COLO668 (cell line): ENCODE data around the gene SLC7A6.

Experiments
- DNase-seq: peaks from one replicate; lab custom pipeline; 2025; ENCODE audit not compliant: unreplicated experiment; lab: John Stamatoyannopoulos, UW

Gene SLC7A6

DNA sequence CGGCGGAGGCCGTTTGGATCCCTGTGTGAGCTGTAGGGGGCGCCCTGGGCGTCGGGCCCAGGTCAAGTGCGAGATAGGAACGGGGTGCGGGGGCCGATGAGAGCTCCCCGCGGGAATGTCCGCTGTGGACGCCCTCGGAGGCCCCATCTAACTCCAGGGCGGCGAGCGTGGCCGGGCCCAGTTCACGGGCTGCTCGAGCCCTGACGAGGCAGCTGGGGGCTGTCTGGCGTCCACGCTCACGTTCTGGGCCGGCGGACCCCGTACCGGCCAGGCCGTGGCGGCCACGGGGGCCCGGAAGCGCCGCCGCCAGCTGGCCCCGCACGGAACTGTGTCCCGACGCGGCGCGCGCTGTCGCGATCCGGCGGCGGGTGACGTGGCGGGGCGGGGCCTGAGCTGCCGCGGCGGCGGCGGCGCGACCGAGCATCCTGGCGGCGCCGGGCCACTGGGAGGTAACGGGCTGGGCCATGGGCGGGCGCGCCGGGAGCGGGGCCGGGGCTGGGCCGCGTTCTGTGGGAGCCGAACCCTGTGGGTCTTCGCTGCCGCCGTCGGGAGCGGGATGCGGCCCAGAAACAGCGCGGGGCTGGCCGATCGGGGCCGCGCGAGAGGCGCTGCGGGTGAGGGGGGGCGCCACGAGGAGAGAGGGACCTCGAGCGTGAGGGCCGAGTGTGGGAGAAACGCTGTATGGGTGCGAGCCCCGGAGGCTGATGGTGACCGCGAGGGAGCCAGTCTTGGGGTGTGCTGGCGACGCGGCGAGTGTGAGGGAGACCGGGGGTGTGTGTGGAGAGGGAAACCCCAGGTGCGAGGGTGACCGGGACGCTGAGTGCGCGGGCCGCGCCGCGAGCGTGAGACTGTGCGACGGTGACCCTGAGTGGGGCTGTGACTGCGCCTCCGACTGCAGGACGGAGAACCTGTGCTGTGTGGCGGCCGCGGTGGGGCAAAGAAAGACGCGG lies at the start of gene SLC7A6:
TSS of gene SLC7A6 (plus strand) at position 399 of the 950 bp plus-strand sequence. CDS start 10,201 bp downstream, outside the sequence.
- peak; percentile 80 for DNase-seq

DNA sequence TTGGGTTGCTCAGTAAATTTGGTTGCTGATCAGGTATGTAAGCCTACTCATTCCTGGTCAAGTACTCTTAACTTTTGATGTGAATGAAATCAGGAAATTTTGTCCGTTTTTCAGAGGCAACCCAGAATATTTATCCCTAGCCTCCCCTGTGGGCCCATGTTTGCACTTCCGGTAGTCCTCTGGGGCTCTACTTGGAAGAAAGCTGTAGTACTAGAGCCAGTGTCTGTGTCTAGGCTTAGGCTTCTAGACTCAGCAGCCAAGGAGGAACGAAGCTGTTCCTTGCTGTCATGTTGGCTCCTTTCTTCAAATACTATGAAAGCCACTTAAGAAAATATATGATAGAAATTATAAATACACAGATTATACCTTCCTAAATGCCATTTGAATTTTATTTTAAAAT lies 49.6 kb upstream of the SLC7A6 start:
- DNase-seq = no peak

DNA sequence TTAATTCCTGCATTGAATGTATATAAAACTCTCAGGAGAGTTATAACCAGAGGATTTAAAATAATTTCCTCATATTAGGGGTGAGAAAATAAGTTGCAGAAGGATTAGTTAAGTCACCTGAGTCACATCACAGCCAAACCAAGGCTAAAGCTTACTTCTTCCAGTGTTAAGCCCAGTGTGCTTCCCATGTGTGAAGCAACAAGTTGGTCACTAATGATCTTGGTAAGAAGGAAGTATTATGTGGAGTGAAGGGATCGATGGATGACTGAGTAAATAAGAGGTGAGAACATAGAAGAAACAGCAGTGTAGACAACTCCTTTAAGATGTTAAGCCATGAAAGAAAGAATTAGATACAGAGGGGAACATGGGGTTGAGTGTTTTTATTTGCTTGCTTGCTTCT lies 49.0 kb upstream of the SLC7A6 start:
- no peak for DNase-seq

DNA sequence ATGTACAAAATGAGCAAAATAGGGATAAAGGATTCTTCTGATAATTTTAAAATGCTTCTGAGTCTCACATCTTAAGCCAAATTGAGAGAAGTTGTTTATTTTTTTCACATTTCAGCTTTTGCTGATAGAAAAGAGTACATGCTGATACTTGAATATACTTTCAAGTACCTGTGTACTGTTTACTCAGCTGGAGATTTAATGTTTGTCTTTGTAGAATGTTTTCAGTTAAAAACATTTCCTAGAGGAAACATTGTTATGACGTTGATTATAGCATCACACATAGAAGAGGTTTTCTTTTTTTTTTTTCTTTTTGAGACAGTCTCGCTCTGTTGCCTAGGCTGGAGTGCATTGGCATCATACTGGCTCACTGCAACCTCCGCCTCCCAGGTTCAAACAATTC lies 48.1 kb upstream of the SLC7A6 start:
- no peak for DNase-seq

DNA sequence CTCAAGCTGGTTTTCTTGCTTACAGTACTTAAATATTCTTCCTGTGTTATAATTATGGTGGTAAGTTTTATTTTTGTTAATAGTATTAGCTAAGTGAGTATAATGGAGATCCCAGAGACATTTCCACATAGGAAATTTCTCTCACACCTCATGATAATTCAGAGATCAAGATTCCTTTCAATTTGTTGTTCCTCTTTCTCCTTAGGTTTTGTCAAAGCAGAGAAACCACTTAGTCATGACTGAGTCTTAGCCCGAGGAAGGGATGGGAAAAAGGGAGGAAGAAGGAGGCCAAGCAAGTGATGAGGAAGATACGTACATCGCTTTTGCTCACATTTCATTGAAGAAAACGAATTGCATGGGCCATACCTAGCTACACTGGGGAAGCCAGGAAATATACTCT lies 46.8 kb upstream of the SLC7A6 start:
- DNase-seq = no peak

DNA sequence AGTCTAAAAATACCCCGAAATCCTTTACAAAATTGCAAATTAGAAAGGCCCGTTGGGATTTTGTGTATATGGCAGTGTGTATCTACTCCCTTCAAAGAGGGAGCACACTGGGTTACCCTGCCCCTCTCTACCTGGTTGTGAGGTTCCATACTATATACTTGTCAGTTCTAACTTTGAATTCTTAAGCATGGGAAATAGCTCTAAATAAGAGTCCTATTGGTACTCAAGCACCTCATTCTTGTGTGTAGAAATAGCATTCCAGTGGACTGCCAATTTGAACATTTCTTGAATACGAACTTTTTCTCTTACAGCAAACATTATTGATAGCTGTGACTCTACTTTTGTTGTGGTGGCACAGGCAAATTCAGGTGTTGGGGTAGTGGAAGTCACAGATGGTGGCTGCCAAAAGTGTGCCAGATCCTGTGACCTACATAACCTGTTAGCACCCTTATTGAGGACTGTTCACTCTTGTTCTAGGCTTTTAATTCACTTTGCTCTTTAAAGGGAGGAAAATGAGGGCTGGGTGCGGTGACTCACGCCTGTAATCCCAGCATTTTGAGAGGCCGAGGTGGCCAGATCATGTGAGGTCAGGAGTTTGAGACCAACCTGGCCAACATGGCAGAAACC lies 44.5 kb upstream of the SLC7A6 start:
- DNase-seq = no peak

DNA sequence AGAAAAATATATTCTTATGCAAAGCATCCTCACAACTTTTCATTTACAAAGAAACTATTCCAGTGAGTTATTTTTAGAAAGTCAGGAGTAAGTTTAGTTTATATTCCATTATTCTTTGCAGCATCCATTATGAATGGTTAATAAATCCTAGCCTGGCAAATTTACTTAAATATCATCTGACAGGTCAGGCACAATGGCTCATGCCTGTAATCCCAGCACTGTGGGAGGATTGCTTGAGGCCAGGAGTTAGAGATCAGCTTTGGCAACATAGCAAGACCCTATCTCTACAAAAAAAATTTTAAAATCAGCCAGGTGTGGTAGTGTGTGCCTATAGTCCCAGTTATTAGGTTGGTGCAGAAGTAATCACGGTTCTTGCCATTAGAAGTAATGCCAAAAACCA lies 41.3 kb upstream of the SLC7A6 start:
- DNase-seq = no peak

DNA sequence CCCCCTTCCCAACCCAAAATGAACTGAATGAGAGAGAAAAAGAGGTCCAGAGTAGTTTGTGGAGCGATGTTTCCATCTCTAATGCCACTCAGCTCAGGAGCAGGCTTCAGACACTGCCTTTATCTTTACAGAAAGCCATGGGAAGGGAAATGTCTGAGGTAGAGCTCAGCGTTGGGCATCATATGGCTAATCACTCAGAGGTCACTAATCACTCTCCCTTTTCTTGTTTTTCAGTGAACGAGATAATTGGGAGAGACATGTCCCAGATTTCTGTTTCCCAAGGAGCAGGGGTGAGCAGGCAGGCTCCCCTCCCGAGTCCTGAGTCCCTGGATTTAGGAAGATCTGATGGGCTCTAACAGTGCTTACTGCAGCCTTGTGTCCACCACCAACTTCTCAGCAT lies 38.2 kb upstream of the SLC7A6 start:
- no peak for DNase-seq

DNA sequence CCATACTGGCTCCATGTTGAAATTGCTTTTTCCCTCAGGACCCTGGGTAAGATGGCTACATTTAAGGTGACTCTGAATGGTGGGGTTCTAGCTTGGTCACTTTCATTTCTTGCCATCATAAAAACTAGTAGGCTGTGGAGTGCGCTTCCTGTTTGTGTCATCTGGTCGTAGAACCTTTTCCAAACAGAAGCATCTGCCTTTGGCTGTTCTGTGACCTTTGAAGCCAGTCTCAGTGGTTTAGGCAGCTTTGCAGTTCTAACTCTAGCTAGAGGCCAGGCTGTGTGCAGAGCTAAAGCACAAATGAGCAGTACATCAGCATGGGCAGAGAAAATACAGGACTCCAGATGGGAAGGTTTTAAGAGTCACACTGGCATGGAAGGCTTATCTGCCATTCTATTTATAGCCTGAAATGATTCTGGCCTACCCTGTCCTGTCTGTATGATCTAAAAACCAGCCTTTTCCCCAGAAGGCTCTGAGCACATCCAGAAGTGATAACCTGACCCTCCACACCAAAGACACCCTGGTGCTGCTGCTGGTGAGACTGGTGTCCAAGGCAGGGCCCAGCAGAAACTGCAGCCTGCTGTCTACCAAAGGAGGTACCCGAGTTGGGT lies 37.0 kb upstream of the SLC7A6 start:
- peak; percentile 14 for DNase-seq

DNA sequence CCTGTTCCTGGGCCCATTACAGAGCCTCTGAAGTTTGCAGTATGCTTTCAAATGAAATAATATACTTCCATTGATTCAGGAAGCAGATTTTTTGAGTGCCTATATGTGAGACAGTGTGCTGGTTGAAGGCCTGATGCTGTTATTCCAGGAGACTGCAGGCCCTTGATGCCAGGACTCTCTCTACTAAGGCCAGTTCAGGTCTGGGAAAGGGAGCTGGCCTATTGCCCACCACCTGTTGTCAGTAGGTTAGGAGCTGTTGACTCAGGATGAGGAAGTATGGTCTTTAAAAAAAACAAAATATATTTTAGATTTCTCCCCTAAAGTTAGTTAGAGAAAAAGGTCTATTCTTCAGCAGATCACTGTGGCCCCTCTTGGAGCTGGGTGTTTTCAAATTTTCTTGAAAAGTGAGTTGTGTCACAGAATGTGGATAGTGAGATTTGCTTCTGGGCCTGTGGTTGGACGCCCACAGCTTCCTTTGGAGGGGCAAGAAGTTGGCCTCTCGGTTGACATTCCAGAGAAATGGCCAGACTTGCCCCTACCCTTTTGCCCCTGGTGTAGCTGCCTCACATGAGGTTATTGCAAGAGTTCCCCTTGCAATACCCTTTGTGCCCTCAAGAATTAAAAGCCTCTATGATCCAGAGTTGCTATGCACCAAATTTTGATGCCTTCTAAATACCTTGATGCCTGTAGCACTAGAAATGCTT lies 36.3 kb upstream of the SLC7A6 start:
- peak; percentile 10 for DNase-seq

DNA sequence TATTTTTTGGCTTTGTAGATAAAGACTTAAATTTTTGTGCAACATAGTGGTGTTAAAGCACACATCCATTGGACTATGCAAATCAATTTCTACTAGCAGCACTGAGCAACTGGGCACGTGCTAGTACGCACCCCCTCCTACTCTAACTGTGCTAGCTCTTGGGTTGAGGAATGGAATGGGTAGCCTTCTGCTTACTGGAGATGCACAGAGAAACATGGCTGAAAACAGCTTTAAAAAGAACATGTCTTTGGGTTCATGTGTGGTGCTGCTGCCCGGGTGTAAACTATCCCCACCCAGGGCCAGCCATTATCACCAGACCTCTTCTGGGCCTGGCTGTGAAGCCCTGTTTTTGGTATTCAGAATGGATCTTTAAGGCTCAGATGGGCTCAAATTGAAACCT lies 35.7 kb upstream of the SLC7A6 start:
- DNase-seq = no peak

DNA sequence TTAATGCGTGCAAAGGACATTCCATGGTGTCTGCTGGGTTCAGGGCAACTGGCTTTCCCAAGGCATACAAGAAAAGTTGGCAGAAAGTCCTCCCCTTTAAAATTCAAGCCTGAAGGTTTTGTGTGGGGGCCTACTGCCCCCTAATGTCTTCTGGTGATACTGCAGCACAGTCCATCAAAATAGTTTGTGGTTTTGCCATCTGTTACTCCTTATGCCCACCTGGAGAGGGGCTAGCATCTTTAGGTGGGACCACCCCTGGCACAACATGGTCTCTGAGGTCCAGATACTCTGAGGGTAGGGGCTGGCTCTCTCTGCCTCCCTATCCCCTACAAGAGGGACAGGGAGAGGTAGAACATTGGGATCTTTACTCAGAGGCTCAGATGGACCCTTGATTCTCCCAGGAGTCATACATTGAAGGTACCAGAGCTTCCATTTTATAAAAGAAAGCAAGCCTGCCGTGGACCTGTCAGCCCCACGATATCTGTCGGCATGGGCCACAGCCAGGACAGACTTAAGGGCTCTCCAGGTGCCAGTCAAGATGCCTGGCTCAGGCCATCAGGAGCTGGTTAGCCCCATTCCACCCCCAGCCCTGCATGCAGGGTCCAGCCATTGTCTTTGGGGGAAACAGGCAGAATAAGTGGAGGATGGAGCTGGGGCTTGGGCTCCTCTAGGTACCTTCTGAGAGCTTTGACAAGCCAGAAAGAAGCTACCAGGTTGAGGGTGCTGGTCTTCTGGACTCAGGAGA lies 34.7 kb upstream of the SLC7A6 start:
- DNase-seq = peak; percentile 28

DNA sequence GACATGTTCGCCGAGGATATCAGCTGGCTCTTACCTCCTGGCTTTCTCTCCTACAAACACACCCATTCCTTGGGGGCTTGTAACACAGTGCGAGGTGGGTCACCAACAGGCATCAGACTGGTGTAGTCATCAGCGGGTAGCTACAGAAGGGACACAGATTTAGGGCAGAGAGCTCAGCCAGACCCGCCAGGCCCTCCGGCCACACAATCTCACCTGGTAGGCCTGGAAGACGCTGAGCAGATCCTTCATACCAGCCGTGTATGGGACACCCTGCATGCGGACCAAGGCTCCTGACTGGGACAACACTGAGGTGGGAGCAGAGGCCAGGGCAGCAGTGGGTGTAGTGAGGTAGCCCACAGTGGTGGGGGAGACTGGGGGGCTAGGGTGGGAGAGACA lies 34.2 kb upstream of the SLC7A6 start:
- DNase-seq = no peak

DNA sequence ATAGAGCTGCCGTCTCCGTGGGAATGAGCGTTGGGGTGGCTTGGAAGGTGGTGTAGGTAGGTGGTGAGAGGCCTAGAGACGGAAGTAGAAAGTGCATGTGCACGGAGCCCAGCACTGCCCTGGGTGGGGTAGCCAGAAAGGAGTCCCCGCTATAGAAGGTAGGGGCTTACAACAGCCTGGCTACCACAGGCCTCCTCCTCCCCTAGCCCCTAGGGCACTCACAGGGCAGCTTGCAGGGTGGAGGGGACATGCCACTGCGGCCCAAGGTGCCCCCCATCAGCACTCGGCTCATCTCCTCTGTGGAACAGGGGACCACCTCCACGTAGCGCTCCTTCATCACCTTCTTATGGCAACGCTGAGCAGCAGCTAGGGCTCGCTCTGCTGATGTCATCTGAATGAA lies 33.4 kb upstream of the SLC7A6 start:
- DNase-seq = no peak

DNA sequence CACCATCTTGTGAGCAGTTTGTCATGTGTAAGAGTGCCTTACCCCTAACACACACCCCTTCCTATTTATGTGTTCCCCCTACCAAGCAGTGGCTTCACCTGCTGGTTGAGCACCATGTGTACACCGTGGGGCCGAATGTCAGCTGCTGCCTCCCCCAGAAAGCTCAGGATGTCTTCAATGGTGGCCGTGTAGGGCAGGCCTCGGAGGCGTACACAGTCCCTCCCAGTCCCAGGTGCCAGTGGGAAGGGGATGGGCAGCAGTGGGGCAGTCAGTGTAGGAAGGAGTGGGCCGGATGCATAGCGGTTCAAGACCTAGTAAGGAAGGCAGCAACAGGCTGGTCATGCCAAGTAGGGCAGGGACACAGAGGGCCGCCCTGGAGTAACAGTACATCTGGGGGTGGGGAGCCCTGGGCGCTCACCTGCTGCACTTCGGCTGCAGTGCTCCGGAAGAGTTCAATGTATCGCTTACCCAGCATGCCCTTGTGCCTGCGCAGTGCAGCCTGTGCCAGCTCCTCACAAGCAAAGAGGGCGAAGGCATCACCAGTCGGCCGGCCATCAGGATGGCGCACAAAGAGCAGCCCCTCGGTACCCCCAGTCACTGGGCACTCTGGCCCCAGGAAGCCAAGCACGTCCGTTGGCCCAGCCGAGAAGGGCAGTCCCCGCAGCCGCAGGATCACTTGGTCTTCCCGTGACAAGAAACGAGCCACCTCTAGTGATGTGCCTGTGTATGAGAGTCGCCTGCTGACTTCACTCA lies 32.8 kb upstream of the SLC7A6 start:
- DNase-seq = no peak

DNA sequence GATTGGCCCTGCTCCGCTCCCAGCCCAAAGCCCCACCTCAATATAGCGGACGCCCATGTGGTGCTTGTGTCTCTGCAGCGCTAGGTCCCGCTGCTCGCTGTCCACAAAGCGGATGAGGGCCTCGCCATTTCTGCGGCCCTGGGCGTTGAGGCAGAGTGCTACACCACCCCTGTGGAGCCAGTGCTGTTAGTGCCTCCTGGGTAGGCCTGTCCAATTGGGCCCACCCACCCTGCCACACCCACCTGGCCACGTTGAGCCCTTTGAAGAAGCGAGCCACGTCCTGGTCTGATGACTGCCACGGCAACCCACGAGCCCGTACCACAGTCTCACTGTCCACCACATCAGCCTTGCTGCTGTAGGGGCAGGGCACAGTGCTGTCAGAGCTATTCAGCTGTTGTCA lies 32.0 kb upstream of the SLC7A6 start:
- no peak for DNase-seq

DNA sequence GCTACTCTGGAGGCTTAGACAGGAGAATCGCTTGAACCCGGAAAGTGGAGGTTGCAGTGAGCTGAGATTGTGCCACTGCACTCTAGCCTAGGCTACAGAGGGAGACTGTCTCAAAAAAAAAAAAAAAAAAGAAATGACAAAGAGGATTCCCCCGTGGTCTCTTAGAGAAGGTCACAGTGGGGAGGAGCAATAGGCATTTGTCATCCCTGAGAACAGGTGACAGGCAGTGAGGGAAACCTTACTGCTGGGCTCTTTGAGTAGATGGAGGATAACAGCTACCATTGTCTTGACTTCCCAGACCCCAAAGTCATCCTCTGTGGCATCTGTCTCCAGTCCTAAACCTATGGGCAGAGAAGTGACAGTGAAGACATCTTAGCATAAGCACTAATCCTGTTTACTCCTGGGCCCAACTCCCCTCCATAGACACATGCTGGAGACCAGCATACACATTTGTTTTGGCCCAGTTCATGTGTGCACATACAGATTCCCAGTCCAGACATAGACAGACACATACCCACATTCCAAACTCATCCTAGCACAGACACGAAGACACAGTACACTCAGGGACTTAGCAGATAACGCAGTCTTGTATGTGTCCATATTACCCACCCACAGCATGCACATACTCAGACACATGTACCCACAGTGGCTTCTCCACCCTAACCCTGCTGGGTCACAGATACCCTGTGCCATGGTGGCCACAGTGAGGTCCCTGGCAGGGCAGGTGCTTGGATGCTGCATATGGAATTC lies 31.1 kb upstream of the SLC7A6 start:
- DNase-seq = no peak

DNA sequence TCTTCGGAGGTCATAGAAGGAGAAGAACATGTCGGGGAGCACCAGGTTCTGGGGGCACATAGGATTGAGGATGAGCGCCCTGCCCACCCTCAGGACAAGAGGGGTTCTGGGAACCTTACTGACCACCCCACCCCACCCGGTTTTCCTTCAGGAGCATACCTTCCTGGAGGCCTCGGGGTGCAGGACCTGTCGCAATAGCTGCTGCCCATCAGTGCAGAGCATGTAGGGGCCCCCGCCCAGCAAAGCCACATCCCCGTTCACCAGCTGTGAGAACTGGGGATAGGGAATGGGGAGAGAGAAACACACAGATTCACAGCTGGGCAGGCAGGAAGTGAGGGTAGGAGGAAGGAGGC lies 30.5 kb upstream of the SLC7A6 start:
- no peak for DNase-seq
